Measurements from ENCODE around the gene MEGF10. TPM values are rescaled to one million over a fixed set of nuclear protein-coding genes. Genes with fewer than 3 reads are reported as not detected.
"Not testable (repeated sequence)": the region's sequence is repeated elsewhere in the genome, so short reads cannot be mapped to it uniquely, and the experiment has no call there.

MEGF10 gene
- total and polyA plus RNA-seq, 10 of the 15 experiments (the other 5 are each of a cell fraction or from before 2014, with no cell fraction given), result 0.03 to 0.21 (median 0.05) TPM; not detected in 5

DNA sequence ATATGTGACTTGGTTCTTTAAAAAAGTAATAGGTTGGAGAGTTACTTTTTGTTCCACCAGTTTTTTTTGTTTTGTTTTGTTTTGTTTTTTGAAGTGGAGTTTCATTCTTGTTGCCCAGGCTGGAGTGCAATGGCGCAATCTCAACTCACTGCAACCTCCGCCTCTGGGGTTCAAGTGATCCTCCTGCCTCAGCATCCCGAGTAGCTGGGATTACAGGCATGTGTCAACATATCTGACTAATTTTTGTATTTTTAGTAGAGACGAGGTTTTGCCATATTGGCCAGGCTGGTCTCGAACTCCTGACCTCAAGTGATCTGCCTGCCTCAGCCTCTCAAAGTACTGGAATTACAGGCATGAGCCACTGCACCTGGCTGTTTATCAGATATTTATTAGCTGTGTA lies 6.3 kb downstream of the MEGF10 start:
- H3K4me1 ChIP-seq (ENCODE audit: control insufficient read depth, insufficient read depth, low read length); H3K9me3 ChIP-seq (replicated peaks; ENCODE audit: control insufficient read depth, insufficient read depth, low read length); H3K79me2 ChIP-seq (ENCODE audit: control insufficient read depth, insufficient read depth, low read length); H3K4me3 ChIP-seq; intact Hi-C loops (cut with micrococcal nuclease; ENCODE audit: unreplicated experiment); in situ Hi-C loops (cut with MboI); DNase-seq (ENCODE audit: low read depth, low spot score); H4K20me1 ChIP-seq (ENCODE audit: control insufficient read depth, insufficient read depth); SMC1A ChIA-PET (ENCODE audit: uncharacterized antibody, unreplicated experiment); ATAC-seq; H3K9ac ChIP-seq (ENCODE audit: control insufficient read depth, insufficient read depth, low read length); H3K27ac ChIP-seq (ENCODE audit: control insufficient read depth, insufficient read depth); RAD21 ChIA-PET (ENCODE audit: unreplicated experiment); BruUV-seq (replicated peaks); FAIRE-seq; H3K27me3 ChIP-seq (replicated peaks in 1 of 2; ENCODE audit: control insufficient read depth in 2 of 2, insufficient read depth in 2 of 2, low read length in 1 of 2); H2AFZ ChIP-seq (ENCODE audit: control insufficient read depth, low read depth, low read length); POLR2A ChIA-PET; H3K36me3 ChIP-seq (ENCODE audit: control insufficient read depth in 2 of 2, insufficient read depth in 2 of 2, low read length in 1 of 2); H3K4me2 ChIP-seq (ENCODE audit: control insufficient read depth, insufficient read depth); CTCF ChIA-PET: not testable (repeated sequence)
- WGBS (ENCODE audit: insufficient coverage, insufficient replicate concordance, low lambda C conversion rate, missing lambda C conversion rate), result 22% methylated on average over 5 of the region's 5 CpGs

DNA sequence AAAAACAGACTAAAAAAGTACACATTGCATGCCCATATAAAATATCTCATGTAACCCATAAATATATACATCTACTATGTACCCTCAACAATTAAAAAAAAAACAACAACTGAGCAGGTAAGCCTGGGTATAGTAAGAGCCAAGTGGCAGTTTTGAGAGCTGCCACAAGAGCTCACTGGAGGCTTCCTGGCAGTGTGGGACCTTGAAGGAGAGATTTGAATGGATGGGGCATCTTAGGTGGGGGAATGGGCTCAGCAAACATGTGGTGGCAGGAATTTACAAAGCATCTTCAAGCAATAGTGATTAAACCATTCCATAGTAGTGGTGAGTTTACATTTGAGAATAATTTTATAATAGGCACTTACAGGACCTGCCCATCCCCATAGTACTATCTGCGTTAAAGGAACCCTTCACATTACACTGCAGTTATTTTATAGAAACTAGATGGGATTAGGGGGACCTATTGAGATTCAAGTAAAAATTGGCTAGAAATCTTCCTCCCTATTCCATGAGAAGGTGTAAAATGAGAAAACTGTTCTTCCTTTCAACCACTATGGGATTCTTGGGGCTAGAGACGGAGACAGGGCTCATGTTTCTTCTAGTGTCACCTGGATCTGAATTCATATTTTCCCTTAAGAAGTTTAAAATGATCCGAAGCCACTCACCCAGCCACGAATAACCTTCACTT lies 6.9 kb downstream of the MEGF10 start:
- no peak overlapping the region for H3K4me3 ChIP-seq
- no peak for FAIRE-seq
- ATAC-seq, result no peak
- no peak for TF ChIP-seq RAD21 (IDR thresholded peaks at IDR 0.05; ENCODE audit: insufficient read depth, low read depth, low read length)
- no peaks in the 10 kb centered on the region for H3K9me3 ChIP-seq (replicated peaks; ENCODE audit: control insufficient read depth, insufficient read depth, low read length)
- ChIA-PET RAD21 (ENCODE audit: unreplicated experiment) (no interaction called here), POLR2A (interaction anchor here (0.5 kb wide), 1 partner anchor 645 kb away, joined by 4 read pairs; no protein-coding TSS in a partner anchor), CTCF (no interaction called here), SMC1A (ENCODE audit: uncharacterized antibody, unreplicated experiment) (no interaction called here)
- 35% methylated on average over 4 of the region's 4 CpGs for WGBS (ENCODE audit: insufficient coverage, insufficient replicate concordance, low lambda C conversion rate, missing lambda C conversion rate)
- in situ Hi-C loops (cut with MboI) (no loop called here), intact Hi-C loops (cut with micrococcal nuclease; ENCODE audit: unreplicated experiment) (no loop called here)
- no peak overlapping the region for H3K4me2 ChIP-seq (ENCODE audit: control insufficient read depth, insufficient read depth)
- no peak overlapping the region for H3K9ac ChIP-seq (ENCODE audit: control insufficient read depth, insufficient read depth, low read length)
- BruUV-seq (replicated peaks), result no TSS peak
- no peak overlapping the region for H3K27ac ChIP-seq (ENCODE audit: control insufficient read depth, insufficient read depth)
- peaks cover 0 to 3% of the 10 kb centered on the region in 2 experiments; a peak in 3 of 4 replicates for H3K27me3 ChIP-seq (replicated peaks in 1 of 2; ENCODE audit: control insufficient read depth in 2 of 2, insufficient read depth in 2 of 2, low read length in 1 of 2)
- H3K4me1 ChIP-seq (ENCODE audit: control insufficient read depth, insufficient read depth, low read length), result no peaks in the 10 kb centered on the region
- H2AFZ ChIP-seq (ENCODE audit: control insufficient read depth, low read depth, low read length), result no peak overlapping the region
- H3K36me3 ChIP-seq (ENCODE audit: control insufficient read depth in 2 of 2, insufficient read depth in 2 of 2, low read length in 1 of 2), result no peaks in the 10 kb centered on the region
- DNase-seq (ENCODE audit: low read depth, low spot score), result no peak
- no peaks in the 10 kb centered on the region for H3K79me2 ChIP-seq (ENCODE audit: control insufficient read depth, insufficient read depth, low read length)
- H4K20me1 ChIP-seq (ENCODE audit: control insufficient read depth, insufficient read depth), result no peaks in the 10 kb centered on the region; the same call in 1 of the 2 replicates
